LHCN-M2 (cell line): ENCODE results near the gene RHPN2. TPM values are rescaled to one million over a fixed set of nuclear protein-coding genes. Genes with fewer than 3 reads are reported as not detected.

ENCODE experiments used
- DNase-seq: peaks from one replicate; pipeline ENCODE4 v3.0.0-alpha.2; 2012; ENCODE audit warnings: low read depth
- polyA plus RNA-seq: library from polyadenylated mRNA; unstranded; fragments of >200 nt; gene quantifications from one replicate; pipeline ENCODE4 v1.2.1, GENCODE V29; 2012; ENCODE audit warnings: missing spikeins
- total RNA-seq: library from RNA; depleted of rRNA; stranded (reverse); fragments of >200 nt; gene quantifications from 2 replicates; pipeline ENCODE4 v1.2.3, GENCODE V29; 2014; rRNA removed

Gene RHPN2
- 4.4 and 5.9 TPM in 2 replicates for total RNA-seq
- 4.8 TPM for polyA plus RNA-seq

GRCh38 chr19:33064792-33065550 is at the start of gene RHPN2:
RHPN2 (minus strand) TSS chr19:33064888; CDS start chr19:33064852, 36 bp downstream.
- peak; percentile 57 for DNase-seq

DNA sequence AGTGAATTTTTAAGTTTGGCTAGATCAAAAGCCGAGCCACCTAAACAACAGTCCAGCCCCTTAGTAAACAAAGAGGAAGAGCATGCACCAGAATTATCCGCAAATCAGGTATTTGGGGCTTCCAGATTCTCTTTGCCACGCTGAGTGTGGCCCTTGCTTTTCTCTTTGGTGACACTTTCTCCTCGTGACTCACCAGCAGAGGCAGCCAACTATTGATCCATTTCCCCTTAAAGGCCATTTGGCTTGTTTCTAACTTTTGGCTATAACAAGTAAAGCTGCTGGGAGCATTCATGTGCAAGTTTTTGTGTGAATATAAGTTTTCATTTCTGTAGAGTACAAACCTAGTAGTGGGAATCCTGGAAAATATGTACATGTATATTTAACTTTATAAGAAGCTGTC is 49.6 kb upstream of the RHPN2 start:
- DNase-seq = no peak

- DNase-seq = no peak
These were observed 46.9 kb upstream of the RHPN2 start for GRCh38 chr19:33111587-33111986.

- peak; percentile 3 for DNase-seq
These were observed 45.6 kb upstream of the RHPN2 start for GRCh38 chr19:33110137-33110910.

GRCh38 chr19:33108161-33108560 is 43.5 kb upstream of the RHPN2 start:
- no peak for DNase-seq

GRCh38 chr19:33102893-33103292 is 38.2 kb upstream of the RHPN2 start:
- no peak for DNase-seq

GRCh38 chr19:33100894-33101644 is 36.4 kb upstream of the RHPN2 start:
- no peak for DNase-seq

DNA sequence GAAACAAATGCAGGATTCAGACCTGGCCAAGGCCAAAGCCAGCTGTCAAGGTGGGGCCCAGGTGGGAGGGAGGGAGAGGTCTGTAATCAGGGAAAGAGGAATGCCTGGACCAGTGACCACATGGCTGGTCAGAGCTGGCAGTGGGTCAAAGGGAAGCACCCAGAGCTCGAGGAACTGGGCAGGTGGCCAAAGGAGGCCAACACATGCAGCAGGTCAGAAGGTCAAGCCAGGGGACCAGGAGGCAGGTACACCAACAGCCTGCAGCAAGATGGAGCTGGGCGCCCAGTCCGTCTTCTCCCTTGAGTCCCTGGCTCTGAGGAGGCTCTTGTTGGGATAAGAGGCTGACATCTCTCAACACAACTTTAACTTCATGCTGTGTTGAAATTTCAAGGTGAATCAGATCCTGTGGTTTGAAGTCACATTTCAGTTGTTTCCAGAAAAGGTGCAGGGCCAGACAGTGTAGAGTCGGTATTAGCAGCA is 33.4 kb upstream of the RHPN2 start:
- no peak for DNase-seq

DNA sequence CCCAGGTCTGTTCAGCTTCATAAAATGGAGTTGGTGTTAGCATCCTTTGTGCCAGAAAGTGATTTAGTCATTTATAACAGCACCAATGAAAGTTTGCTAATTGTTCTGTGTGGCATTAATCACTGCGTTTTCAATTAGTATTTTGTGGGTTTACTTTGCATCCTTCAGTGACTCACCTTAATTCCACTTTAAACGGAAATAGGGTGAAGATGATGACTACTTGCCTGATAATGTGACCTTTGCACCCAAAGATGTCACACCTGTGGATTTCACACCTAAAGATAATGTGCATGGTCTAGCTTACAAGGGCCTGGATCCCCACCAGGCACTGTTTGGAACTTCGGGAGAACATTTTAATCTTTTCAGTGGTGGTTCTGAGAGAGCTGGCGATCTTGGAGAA is 31.3 kb upstream of the RHPN2 start:
- DNase-seq = no peak

DNA sequence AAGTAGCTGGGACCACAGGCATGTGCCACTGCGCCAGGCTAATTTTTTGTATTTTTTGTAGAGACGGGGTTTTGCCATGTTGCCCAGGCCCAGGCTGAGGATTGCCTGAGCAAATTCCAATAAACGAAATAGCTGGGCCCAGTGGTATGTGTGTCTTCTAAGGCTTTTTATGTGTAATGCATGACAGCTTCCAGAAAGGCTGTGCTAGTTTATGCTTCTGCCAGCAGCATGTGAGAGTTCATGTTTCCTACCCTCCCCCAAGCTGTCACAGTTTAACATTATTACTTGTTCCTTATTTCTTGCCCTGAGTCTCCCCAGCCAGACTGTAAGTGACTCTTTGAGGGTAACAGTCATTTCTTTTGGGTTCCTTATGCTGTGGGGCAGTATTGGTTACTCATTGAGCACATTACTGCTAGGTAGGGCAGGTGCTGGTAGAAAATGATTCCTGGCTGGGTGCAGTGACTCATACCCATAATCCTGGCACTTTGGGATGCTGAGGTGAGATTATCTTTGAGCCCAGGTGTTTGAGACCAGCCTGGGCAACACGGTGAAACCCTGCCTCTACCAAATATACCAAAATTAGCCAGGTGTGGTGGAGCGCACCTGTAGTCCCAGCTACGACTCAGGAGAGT is 29.9 kb upstream of the RHPN2 start:
- no peak for DNase-seq

DNA sequence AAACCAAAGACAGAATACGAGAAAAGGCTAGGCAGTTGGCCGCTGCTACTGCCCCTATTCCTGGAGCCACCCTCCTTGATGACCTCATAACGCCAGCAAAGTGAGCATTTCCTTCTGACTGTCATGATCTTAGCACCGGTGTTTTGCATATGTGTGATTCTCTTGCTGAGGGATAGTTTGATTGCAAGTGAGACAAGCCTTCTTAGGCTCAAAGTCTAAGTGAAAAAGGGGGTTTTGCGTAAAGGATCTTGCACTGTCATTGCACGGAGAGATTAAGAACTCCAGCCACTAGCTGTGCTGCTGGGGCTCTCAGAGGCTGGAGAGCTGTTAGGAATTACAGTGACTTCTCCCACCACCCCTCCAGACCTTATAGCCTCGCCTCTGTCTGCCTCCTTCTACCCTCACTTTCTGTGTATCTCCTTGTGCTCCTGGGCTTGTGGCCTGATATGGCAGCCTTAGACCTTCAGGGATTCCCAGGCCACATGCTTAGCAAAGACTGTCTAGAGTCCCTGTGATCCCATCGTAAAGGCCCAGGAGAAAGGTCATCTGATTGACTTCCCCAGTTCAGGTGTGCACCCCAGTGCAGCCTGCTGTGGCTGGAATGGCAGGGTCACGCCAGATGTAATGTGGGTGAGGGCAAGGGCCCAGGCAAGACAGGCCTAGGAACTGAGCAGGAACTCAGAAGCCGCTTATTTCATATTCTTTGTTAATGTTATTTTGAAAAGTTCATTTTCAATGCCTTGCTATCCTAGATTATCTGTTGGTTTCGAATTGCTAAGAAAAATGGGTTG is 28.9 kb upstream of the RHPN2 start:
- DNase-seq = no peak

- DNase-seq = no peak
These were observed 25.5 kb upstream of the RHPN2 start for GRCh38 chr19:33090179-33090578.

GRCh38 chr19:33089010-33089409 is 24.3 kb upstream of the RHPN2 start:
- no peak for DNase-seq

- no peak for DNase-seq
These were observed 22.3 kb upstream of the RHPN2 start for GRCh38 chr19:33086955-33087354.

DNA sequence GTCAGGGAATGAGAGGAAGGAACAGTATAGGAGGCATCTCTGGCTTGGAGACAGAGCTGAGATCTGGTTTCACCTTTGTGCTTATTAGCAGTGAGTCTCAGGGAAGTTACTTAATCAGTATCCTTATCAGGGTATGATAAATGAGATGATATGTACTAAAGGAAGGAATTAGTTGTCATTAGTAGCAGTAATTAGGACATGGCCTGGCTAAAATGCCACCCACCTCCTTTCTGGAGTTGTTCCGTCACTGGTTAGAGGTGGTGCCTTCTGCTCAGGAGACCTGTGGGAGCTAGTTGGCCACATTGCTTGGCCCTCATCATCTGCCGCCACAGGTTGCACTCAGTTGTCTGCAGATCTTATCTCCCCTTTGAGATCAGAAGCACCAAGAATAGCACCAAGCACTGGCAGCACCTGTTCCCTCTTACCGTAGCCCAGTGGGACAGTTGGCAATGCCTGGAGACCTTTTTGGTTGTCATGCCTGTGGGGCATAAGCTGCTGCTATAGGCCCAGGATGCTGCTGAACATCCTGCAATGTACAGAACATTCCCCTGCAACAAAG is 21.0 kb upstream of the RHPN2 start:
- DNase-seq = no peak

- peak; percentile 77 for DNase-seq
These were observed 16.3 kb upstream of the RHPN2 start, which contains the start of gene GPATCH1 for GRCh38 chr19:33080761-33081681. GPATCH1 (plus strand) TSS chr19:33081181; CDS start chr19:33081194, 13 bp downstream.

DNA sequence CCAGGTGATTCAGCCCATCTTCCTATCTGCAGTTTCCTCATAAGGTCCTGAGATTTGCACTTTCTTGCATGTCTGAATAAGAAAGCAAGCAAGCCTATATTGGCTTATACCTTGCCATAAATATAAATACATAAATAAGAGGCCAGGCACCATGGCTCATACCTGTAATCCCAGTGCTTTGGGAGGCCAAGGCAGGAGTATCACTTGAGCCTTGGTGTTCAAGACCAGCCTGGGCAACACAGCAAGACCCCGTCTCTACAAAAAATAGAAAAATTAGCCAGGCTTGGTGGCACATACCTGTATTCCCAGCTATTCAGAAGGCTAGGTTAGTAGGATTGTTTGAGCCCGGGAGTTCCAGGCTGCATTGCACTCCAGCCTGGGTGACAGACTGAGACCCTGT is 10.8 kb upstream of the RHPN2 start:
- no peak for DNase-seq

DNA sequence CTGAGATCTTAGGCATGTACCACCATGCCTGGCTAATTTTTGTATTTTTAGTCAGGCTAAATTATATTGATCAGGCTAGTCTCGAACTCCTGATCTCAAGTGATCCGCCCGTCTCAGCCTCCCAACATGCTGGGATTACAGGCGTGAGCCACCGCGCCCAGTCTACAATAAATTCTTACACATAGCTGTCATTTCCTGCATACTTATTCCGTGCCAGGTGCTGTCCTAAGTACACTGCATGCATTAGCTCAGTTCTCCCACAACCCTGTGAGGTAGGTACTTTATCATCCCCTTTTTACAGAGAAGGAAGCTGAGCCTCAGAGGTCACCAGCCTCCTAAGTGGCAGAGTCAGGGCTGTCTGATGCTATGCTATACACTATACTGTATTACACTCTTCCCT is 7.2 kb upstream of the RHPN2 start:
- no peak for DNase-seq

GRCh38 chr19:33067121-33067520 is 2.4 kb upstream of the RHPN2 start:
- DNase-seq = no peak
